GM12865 (cell line): ENCODE results near the gene NKAP.

Experiments
- DNase-seq: peaks from one replicate; pipeline ENCODE4 v3.0.0; 2010; ENCODE audit warnings: low read depth
- H3K4me3 ChIP-seq: 2 replicates; pipeline ENCODE4 v1.5.1; 2011; ENCODE audit warnings: mild to moderate bottlenecking, low read depth, low read length, control low read depth
- CTCF ChIP-seq: IDR thresholded peaks from 2 replicates; pipeline ENCODE4 v1.5.1; 2011; ENCODE audit warnings: low read length, control low read depth, low read depth, inconsistent platforms; ENCODE audit not compliant: insufficient read depth; ENCODE audit errors: missing control alignments

Gene NKAP

GRCh38 chrX:119871245-119871598, 72.3 kb downstream of the NKAP start:
- TF ChIP-seq CTCF, result no peak
- H3K4me3 ChIP-seq, result peak overlapping the region; percentile 74
- no peak for DNase-seq
